GM21825 (cell line): ENCODE data around the gene GLRX.
"Not testable (repeated sequence)": the region's sequence is repeated elsewhere in the genome, so short reads cannot be mapped to it uniquely, and the experiment has no call there.

Experiments
- ATAC-seq: cut with Tn5 transposase; IDR thresholded peaks from one replicate; pipeline ENCODE4 v1.9.1; 2021; ENCODE audit warnings: mild to moderate bottlenecking, moderate library complexity; ENCODE audit not compliant: unreplicated experiment

GLRX gene

DNA sequence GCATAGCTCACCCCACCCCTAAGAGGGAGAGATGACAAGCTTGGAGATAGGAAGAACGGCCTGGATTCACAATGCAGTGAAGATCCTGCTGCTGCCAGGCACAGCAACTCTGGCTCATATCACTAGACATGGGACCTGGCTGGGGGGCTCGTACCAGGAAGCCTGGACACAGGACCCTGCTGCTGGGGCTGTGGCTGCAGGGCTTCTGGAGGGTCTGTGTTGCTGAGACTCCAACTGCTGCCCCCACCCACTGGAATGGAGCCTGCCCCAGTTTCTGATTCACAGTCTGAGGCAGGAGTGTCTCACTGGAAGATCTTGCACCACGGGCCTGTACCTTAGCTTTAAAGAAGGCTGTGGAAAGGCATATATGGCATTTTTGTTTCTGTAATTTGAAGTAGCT is 31.0 kb upstream of the GLRX start:
- no peak for ATAC-seq

DNA sequence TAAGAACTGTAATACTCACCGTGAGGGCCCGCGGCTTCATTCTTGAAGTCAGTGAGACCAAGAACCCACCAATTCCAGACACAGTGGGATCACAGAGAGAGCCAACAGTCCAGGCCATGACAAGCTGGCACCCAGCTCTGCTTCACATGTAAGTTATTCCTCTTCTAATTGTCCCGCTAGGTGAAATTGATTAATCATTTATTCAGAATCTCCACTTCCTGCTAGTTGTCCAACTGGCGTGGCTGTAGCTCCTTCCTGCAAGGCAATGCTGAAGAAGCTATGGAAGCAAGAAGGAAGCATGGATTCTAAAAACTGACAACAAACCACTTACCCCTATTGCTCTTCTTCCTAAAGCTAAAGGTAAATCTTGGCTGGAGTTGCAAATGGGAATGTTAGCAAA is 30.0 kb upstream of the GLRX start:
- no peak for ATAC-seq

DNA sequence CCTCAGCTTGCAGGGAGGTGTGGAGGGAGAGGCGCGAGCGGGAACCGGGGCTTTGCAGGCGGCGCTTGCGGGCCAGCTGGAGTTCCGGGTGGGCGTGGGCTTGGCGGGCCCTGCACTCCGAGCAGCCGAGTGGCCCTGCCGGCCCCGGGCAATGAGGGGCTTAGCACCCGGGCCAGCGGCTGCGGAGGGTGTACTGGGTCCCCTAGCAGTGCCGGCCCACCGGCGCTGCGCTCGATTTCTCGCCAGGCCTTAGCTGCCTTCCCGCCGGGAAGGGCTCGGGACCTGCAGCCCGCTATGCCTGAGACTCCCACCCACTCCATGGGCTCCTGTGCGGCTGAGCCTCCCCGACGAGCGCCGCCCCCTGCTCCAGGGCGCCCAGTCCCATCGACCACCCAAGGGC is 28.6 kb upstream of the GLRX start:
- not testable (repeated sequence) for ATAC-seq

DNA sequence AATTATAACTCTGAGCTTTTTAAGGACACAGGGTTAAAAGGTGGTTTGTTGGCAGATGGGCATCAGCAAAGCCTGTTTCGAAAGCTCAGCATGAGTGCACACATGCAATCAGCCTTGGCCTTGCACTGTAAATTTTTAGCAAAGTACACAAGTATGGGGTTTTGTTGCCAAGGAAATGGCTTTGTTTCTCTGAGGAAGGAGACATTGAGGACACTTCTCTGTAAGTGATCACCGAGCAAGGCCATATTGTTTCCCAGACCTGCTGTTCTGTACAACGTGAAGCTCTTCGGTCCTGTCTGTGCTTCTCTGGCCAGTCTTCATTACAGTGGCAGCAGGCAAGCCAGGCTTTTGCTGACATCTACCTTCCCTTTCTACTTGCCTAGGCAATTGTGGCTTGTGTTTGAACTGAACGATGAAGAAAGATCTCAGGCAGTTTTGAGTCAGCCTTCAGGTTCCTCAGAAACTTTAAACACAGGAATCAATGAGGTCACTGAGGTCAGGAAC is 27.9 kb upstream of the GLRX start:
- ATAC-seq = no peak

DNA sequence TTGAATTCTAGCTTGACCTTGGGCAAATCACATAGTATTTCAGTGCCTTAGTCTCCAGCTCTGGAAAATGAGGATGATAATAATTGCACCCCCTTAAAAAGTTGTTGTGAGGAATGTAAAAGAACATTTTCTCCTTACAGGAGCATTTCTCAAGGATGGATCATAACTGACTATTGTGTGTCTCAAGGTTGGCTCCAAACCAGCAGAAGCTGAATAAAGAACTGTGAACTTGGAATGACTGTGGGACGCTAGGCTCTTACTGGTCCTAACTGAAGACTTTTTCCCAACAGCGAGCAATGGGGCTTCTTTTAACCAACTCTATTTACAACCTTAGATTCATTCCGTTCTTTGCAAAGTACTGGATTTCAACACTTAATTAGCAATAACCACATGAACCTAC is 26.2 kb upstream of the GLRX start:
- ATAC-seq = no peak

DNA sequence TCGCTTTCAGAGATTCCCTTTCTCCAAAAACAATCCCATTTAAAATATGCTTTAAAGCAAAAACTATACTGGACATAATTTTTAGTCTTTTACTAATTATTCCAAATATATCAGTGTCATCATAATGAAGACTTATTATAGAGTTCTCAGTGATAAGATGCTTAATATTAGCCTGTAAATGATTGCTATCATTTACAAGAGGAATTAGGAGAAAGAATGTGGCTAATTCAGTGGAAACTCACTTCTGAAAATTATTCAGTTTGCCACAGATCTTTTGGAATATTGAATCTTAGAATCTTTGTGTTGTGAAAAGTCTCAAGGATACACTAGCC is 24.7 kb upstream of the GLRX start:
- ATAC-seq = no peak

GRCh38 chr5:95846554-95847260 is 24.2 kb upstream of the GLRX start:
- ATAC-seq = peak; percentile 48

- ATAC-seq = no peak
Observed at GRCh38 chr5:95845391-95845790, 22.9 kb upstream of the GLRX start.

DNA sequence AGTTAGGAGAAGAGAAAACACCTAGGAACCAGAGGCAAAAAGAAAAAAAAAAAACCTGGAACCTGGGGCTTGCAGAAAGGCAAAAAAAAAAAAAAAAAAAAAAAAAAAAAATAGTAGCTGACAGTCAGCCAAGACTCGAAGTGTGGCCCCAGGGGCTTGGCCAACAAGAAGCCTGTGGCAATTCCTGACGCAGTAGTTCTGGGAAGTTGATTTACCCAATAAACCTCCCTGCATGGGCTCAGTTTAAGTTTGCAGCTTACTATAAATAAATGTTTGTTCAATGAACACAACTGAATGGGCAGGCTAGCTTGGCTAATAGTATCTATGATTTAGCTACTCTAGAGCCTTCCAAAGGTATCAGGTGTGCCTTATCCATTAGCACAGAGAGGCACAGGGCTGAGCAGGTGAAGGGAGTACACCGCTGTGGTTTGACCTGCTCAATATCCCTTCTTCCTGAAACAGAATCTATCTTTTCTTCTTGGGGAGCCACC is 21.3 kb upstream of the GLRX start:
- ATAC-seq = no peak

DNA sequence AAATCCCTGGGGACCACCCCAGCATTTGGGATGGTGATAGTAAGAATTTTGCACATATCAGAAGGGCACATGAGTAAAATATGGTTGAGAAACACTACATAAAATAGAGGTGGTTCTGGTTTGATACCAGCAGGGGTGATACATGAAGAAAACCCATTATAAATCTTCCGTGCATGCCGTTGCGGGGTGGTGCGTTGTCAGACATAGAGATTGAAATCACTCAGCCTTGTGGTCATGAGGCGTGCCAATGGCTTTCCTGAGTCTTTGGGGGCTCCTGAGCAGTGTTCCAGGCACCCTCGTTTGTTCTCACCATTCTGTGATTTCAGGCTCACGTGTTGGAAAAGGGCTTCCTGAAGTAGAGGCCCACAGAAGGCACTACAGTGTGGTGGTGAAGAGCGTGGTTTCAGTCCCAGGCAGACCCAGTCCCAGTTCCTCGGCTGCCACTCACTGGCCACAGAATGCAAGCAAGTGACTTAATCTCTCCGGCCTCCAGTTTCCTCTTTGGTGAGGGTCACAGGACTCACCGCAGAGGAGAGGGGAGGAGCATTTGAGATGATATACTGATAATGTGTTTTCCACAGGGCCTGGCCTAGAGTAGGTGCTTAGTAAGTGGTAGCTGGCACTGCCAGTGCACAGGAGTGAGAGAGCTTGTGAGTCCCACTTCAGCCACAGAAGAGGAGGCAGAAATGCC is 20.5 kb upstream of the GLRX start:
- ATAC-seq = peak; percentile 95

DNA sequence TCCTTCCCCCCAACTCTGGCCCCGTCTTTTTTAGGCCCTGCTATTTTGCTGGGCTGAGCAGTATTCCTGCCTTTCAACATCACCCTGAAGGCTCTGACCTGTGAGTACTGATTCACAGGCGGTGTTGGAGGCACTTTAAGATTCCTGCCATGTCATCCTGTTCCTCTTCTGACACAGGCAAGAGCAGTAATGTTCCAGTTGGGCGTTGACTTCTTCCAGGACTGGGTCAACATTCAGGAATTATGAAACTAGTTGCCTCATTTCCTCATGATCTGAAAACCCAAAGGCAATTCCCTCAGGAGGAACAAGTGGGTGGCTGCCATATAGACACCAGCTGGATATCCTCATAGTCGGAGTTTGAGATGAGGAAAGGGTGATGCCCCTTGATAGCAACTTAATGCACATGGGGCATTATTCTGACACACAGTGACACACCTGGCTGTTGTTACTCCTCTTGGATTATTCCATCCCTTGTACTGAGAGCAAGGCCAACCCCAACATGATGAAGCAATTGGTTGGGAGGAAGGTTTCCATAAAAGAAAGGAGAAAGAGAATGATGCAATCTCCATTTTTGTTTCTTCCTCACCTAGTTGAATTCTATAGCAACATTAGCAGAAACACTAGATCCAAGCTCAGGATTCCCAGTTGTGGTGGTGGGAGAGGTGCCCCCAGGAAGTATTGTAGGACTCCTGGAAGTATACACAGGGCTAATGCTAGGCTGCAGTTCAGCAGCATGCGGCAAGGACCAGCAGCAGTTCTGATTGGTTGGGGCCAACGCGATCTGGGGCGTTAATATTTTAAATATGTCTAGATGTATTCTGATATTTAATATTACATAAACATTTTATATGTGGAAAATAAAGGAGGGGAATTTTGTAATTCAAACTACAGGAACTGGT is 19.6 kb upstream of the GLRX start:
- no peak for ATAC-seq

GRCh38 chr5:95840956-95841705 is 18.6 kb upstream of the GLRX start:
- ATAC-seq = no peak

- ATAC-seq = no peak
Observed at GRCh38 chr5:95839658-95840057, 17.1 kb upstream of the GLRX start.

DNA sequence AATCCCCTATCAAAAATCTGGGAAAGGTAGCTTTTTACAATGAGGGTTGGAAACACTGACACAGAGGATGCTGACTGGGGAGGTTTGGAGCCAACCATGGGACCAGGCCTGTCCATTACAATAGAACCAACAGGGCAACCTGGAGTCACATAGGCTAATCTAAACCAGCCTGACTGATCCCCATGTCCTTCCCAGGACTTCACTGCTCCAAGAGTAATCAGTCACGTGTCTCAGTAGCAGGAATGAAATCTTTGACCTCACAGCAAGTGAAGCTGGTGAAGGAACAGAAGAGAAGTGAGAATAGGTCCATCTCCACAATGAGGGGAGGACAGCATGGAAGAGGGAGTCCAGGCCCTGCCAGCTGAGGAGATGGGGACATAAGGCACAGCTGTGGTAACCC is 16.0 kb upstream of the GLRX start:
- ATAC-seq = no peak

GRCh38 chr5:95838001-95838520 is 15.5 kb upstream of the GLRX start:
- ATAC-seq = no peak

DNA sequence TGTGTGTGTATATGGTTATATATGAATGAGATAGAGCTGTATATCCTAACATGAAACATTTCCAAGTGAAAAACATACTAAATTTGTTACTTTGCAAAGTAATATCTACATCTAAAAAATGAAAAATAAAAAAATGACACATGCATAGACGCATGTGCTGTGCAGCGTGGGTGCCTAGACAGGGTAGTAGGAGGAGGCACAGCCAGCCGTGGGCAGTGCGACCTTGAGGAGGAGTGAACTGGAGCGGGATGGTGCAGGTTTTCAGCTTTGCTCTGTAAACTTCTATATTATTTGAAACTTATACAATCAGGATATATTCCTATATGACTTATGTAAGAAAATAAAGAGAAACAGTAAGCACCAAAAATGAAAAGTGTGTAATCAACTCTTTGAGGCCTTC is 15.0 kb upstream of the GLRX start:
- no peak for ATAC-seq

DNA sequence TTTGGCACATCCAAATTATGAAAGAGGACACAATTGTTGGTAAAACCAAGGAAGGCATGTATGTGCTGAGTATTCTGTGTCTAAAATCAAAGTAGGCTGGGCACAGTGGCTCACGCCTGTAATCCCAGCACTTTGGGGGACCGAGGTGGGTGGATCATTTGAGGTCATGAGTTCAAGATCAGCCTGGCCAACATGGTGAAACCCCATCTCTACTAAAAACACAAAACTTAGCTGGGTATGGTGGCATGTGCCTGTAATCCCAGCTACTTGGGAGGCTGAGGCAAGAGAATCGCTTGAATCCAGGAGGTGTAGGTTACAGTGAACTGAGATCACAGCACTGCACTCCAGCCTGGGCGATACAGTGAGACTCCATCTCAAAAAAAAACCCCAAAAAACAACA is 14.4 kb upstream of the GLRX start:
- not testable (repeated sequence) for ATAC-seq

DNA sequence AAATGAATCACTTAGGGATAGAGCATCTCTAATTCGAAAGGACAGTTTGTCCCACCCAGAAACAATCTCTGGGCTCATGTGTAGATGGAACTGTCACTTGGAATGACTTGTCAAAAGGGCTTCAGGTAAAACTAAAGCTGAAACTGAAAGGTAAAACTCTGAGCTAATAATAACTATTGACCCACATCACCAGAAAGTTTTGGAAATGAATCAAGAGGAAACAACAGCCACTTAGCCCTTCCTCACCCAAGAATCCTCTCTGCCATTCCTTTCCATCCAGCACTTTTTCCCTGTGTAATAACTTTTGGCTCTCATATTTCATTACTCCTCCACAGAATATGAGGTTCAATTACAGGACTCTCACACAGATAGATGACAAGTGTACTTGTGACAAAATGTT is 14.0 kb upstream of the GLRX start:
- no peak for ATAC-seq

DNA sequence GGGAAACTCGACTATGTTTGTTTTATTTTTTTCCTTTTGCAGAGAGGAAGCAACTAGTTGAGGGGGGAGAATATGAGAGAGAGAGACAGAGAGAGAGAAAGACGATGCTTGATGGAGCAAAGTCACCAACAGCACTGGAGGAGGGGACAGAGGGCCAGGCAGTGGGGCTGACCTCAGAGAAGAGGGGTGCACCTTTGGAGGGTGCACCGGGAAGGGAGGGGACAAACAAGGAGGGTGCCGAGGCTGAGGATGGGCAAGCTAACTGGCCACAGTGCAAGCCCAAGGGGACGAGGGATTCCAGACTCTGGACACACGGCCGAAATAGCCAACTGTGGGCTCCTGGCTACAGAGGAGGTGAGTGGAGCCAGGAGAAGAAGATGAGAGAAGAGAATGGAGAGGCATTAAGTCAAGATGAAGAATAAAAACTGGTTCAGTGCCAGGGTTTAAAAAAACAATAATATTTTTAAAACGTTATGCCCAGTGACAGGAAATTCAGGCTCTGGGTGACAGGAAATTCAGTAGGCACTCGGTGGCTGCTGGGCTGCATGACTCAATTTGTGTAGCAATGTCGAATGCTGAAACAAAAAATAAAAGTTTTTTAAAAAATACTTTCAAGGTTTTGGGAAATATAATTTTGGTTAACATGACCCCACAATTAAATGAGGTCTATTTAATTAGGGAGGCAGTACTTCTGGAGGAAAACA is 13.3 kb upstream of the GLRX start:
- no peak for ATAC-seq

- ATAC-seq = no peak
Observed at GRCh38 chr5:95832664-95833063, 10.1 kb upstream of the GLRX start.
